H9 (cell line): ENCODE results near the gene MGAT5B. TPM values are rescaled to one million over a fixed set of nuclear protein-coding genes. Genes with fewer than 3 reads are reported as not detected.

Experiments
- DNase-seq: peaks from one replicate; pipeline ENCODE4 v3.0.0-alpha.2; 2017
- H2AFZ ChIP-seq: one replicate; pipeline ENCODE4 v1.6.1; 2013; ENCODE audit warnings: mild to moderate bottlenecking, low read length, control low read depth, moderate library complexity
- H2AK5ac ChIP-seq: 2 replicates; pipeline ENCODE4 v1.6.1; 2013; ENCODE audit warnings: low read length, control low read depth, mixed read lengths; ENCODE audit not compliant: insufficient read length
- H2BK120ac ChIP-seq: one replicate; pipeline ENCODE4 v1.6.1; 2013; ENCODE audit warnings: low read depth, mild to moderate bottlenecking, low read length, control low read depth, inconsistent platforms; ENCODE audit not compliant: poor library complexity, severe bottlenecking
- H2BK12ac ChIP-seq: 2 replicates; pipeline ENCODE4 v1.6.1; 2013; ENCODE audit warnings: low read length, control low read depth, mixed read lengths, low read depth; ENCODE audit not compliant: insufficient read length
- H2BK15ac ChIP-seq: 2 replicates; pipeline ENCODE4 v1.6.1; 2013; ENCODE audit warnings: low read depth, low read length, control low read depth
- H2BK20ac ChIP-seq: one replicate; pipeline ENCODE4 v1.6.1; 2013; ENCODE audit warnings: low read depth, mild to moderate bottlenecking, low read length, control low read depth, inconsistent platforms; ENCODE audit not compliant: poor library complexity, severe bottlenecking
- H2BK5ac ChIP-seq: 2 replicates; pipeline ENCODE4 v1.6.1; 2013; ENCODE audit warnings: low read length, control low read depth, mixed read lengths; ENCODE audit not compliant: insufficient read length
- H3K14ac ChIP-seq: 2 replicates; pipeline ENCODE4 v1.6.1; 2013; ENCODE audit warnings: low read length, control low read depth; ENCODE audit not compliant: insufficient read depth
- H3K18ac ChIP-seq: 2 replicates; pipeline ENCODE4 v1.6.1; 2013; ENCODE audit warnings: low read depth, mild to moderate bottlenecking, mixed read lengths, low read length, control low read depth; ENCODE audit not compliant: insufficient read length
- H3K23ac ChIP-seq: 2 replicates; pipeline ENCODE4 v1.6.1; 2013; ENCODE audit warnings: low read length, control low read depth, mixed read lengths, low read depth; ENCODE audit not compliant: insufficient read length
- H3K23me2 ChIP-seq: 2 replicates; pipeline ENCODE4 v1.6.1; 2013; ENCODE audit warnings: low read depth, mild to moderate bottlenecking, mixed read lengths, low read length, control low read depth; ENCODE audit not compliant: insufficient read length, poor library complexity, severe bottlenecking
- H3K27ac ChIP-seq: 2 replicates; pipeline ENCODE4 v1.5.1; 2013; ENCODE audit warnings: low read length, control low read depth, mixed read lengths, low read depth; ENCODE audit not compliant: insufficient read length
- H3K27me3 ChIP-seq: 2 replicates; pipeline ENCODE4 v1.6.1; 2013; ENCODE audit warnings: low read length, control low read depth, inconsistent platforms; ENCODE audit not compliant: insufficient read depth
- H3K4ac ChIP-seq: 2 replicates; pipeline ENCODE4 v1.6.1; 2013; ENCODE audit warnings: low read depth, mild to moderate bottlenecking, control low read depth, inconsistent platforms, low read length, moderate library complexity
- H3K4me1 ChIP-seq: 2 replicates; pipeline ENCODE4 v1.6.1; 2013; ENCODE audit warnings: low read length, control low read depth, inconsistent platforms; ENCODE audit not compliant: insufficient read depth
- H3K4me2 ChIP-seq: 2 replicates; pipeline ENCODE4 v1.6.1; 2013; ENCODE audit warnings: low read length, control low read depth, mixed read lengths; ENCODE audit not compliant: insufficient read length, insufficient read depth
- H3K56ac ChIP-seq: 2 replicates; pipeline ENCODE4 v1.6.1; 2013; ENCODE audit warnings: low read depth, mild to moderate bottlenecking, mixed read lengths, low read length, control low read depth; ENCODE audit not compliant: insufficient read length
- H3K79me1 ChIP-seq: 2 replicates; pipeline ENCODE4 v1.6.1; 2013; ENCODE audit warnings: low read depth, mild to moderate bottlenecking, moderate library complexity, low read length, control low read depth, inconsistent platforms; ENCODE audit not compliant: insufficient read depth, poor library complexity, severe bottlenecking
- H3K79me2 ChIP-seq: 2 replicates; pipeline ENCODE4 v1.6.1; 2013; ENCODE audit warnings: low read length, control low read depth, inconsistent platforms; ENCODE audit not compliant: insufficient read depth
- H3K9ac ChIP-seq: 2 replicates; pipeline ENCODE4 v1.6.1; 2013; ENCODE audit warnings: low read length, control low read depth, mixed read lengths; ENCODE audit not compliant: insufficient read length; ENCODE audit errors: extremely low read depth
- H3K9me3 ChIP-seq: one replicate; pipeline ENCODE4 v1.6.1; 2013; ENCODE audit warnings: low read depth, low read length, inconsistent platforms; ENCODE audit not compliant: control insufficient read depth
- H3T11ph ChIP-seq: one replicate; pipeline ENCODE4 v1.6.1; 2013; ENCODE audit warnings: mild to moderate bottlenecking, low read length, control low read depth, inconsistent platforms
- H4K20me1 ChIP-seq: one replicate; pipeline ENCODE4 v1.6.1; 2013; ENCODE audit not compliant: control insufficient read depth, insufficient read length, insufficient read depth
- H4K5ac ChIP-seq: 2 replicates; pipeline ENCODE4 v1.6.1; 2013; ENCODE audit warnings: low read depth, mild to moderate bottlenecking, mixed read lengths, low read length, control low read depth; ENCODE audit not compliant: insufficient read length
- H4K8ac ChIP-seq: replicated peaks from 2 replicates; pipeline ENCODE4 v1.6.1; 2013; ENCODE audit warnings: low read length, control low read depth, mixed read lengths, low read depth; ENCODE audit not compliant: insufficient read length
- H4K91ac ChIP-seq: 2 replicates; pipeline ENCODE4 v1.6.1; 2013; ENCODE audit warnings: low read depth, mild to moderate bottlenecking, moderate library complexity, mixed read lengths, low read length, control low read depth; ENCODE audit not compliant: insufficient read length
- H3K27ac Mint-ChIP-seq, 3 experiments: 2 replicates in 2 of 3; 3 replicates in 1 of 3; pipeline ENCODE4 v1.8.0; 2020 to 2021; ENCODE audit warnings: mixed read lengths in 3 of 3, mild to moderate bottlenecking in 1 of 3, moderate library complexity in 1 of 3
- H3K27me3 Mint-ChIP-seq: 2 replicates; pipeline ENCODE4 v1.8.0; 2021; ENCODE audit warnings: low read depth, mild to moderate bottlenecking, moderate library complexity, mixed read lengths
- H3K36me3 Mint-ChIP-seq, 3 experiments: 2 replicates in 2 of 3; 3 replicates in 1 of 3; pipeline ENCODE4 v1.8.0; 2020 to 2021; ENCODE audit warnings: low read depth in 3 of 3, mixed read lengths in 3 of 3; ENCODE audit not compliant: insufficient read depth in 1 of 3
- H3K4me1 Mint-ChIP-seq, 2 experiments: 2 replicates each; pipeline ENCODE4 v1.8.0; 2020; ENCODE audit warnings: mixed read lengths in 2 of 2
- H3K4me3 Mint-ChIP-seq, 2 experiments: 2 replicates in 1 of 2; 3 replicates in 1 of 2; pipeline ENCODE4 v1.8.0; 2020 to 2021; ENCODE audit warnings: mild to moderate bottlenecking in 2 of 2, mixed read lengths in 2 of 2, moderate library complexity in 1 of 2
- H3K9me3 Mint-ChIP-seq, 2 experiments: 2 replicates in 1 of 2; 3 replicates in 1 of 2; pipeline ENCODE4 v1.8.0; 2020; ENCODE audit warnings: mild to moderate bottlenecking in 2 of 2, mixed read lengths in 2 of 2, moderate library complexity in 1 of 2
- WGBS: extraction: QIAGEN DNeasy Blood & Tissue Kit; methylation state at CpG from one replicate; pipeline ENCODE4 v1.1.7; 2013; ENCODE audit warnings: missing lambda C conversion rate, low lambda C conversion rate, mixed read lengths; ENCODE audit not compliant: insufficient read length; ENCODE audit errors: extremely low coverage; 5-methylcytosine and 5-hydroxymethylcytosine counted together
- total RNA-seq: library from RNA; stranded (reverse); gene quantifications from 2 replicates; pipeline ENCODE4 v1.2.1, GENCODE V29; 2021
- TF ChIP-seq, protein P1 (sequence below): fragments of 200-600 bp; sonication (generic); conservative IDR thresholded peaks from 3 replicates; pipeline ENCODE4 v1.8.0; 2021; ENCODE audit warnings: antibody characterized with exemption, mild to moderate bottlenecking

The MGAT5B gene
- total RNA-seq, 1 experiment from 2014 or later: 4.9 TPM

GRCh38 chr17:76868669-76869495 lies 678 bp downstream of the MGAT5B start:
- H3K23me2 ChIP-seq: peaks cover 17% of the 10 kb centered on the region
- no peak for DNase-seq
- no peak overlapping the region for H4K5ac ChIP-seq
- no peak overlapping the region for H3K4ac ChIP-seq
- no peak overlapping the region for H3K27ac Mint-ChIP-seq
- H4K20me1 ChIP-seq: peaks cover 5% of the 10 kb centered on the region
- no peaks in the 10 kb centered on the region; a peak in 1 of 7 replicates for H3K36me3 Mint-ChIP-seq
- peak overlapping the region; percentile 44 for H3K4me2 ChIP-seq
- H3K4me1 Mint-ChIP-seq: peaks cover 12 to 13% of the 10 kb centered on the region in 2 experiments
- no peak overlapping the region for H3K23ac ChIP-seq
- peak overlapping the region; percentile 38 for H3K14ac ChIP-seq
- peaks cover 4% of the 10 kb centered on the region; the same call in 1 of the 2 replicates for H3K27me3 ChIP-seq
- H4K8ac ChIP-seq: no peak overlapping the region
- H2BK120ac ChIP-seq: no peak overlapping the region
- H2AFZ ChIP-seq: no peak overlapping the region
- H2BK12ac ChIP-seq: no peak overlapping the region
- no peak overlapping the region for H2BK15ac ChIP-seq
- H3K9ac ChIP-seq: no peak overlapping the region
- peaks cover 45% of the 10 kb centered on the region for H3K27me3 Mint-ChIP-seq
- no peak overlapping the region for H2BK20ac ChIP-seq
- H3K18ac ChIP-seq: no peak overlapping the region
- H3K79me2 ChIP-seq: no peaks in the 10 kb centered on the region
- H3K9me3 Mint-ChIP-seq: no peaks in the 10 kb centered on the region; a peak in 2 of 5 replicates
- TF ChIP-seq, protein P1, sequence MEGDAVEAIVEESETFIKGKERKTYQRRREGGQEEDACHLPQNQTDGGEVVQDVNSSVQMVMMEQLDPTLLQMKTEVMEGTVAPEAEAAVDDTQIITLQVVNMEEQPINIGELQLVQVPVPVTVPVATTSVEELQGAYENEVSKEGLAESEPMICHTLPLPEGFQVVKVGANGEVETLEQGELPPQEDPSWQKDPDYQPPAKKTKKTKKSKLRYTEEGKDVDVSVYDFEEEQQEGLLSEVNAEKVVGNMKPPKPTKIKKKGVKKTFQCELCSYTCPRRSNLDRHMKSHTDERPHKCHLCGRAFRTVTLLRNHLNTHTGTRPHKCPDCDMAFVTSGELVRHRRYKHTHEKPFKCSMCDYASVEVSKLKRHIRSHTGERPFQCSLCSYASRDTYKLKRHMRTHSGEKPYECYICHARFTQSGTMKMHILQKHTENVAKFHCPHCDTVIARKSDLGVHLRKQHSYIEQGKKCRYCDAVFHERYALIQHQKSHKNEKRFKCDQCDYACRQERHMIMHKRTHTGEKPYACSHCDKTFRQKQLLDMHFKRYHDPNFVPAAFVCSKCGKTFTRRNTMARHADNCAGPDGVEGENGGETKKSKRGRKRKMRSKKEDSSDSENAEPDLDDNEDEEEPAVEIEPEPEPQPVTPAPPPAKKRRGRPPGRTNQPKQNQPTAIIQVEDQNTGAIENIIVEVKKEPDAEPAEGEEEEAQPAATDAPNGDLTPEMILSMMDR: no peak
- H2AK5ac ChIP-seq: no peak overlapping the region
- WGBS: no CpG with 5 or more reads among the region's 84 CpGs
- no peak overlapping the region for H3K27ac ChIP-seq
- H3K79me1 ChIP-seq: no peaks in the 10 kb centered on the region
- no peak overlapping the region for H2BK5ac ChIP-seq
- peak overlapping the region; percentile 63 to 88 for H3K4me3 Mint-ChIP-seq
- H3K56ac ChIP-seq: no peak overlapping the region
- no peak overlapping the region for H4K91ac ChIP-seq
- no peaks in the 10 kb centered on the region for H3K9me3 ChIP-seq
- H3K4me1 ChIP-seq: peaks cover 3% of the 10 kb centered on the region; the same call in 1 of the 2 replicates
- H3T11ph ChIP-seq: no peak overlapping the region
